Suprapubic skin (tissue), 4 donors: ENCODE measurements around the gene TDP2. TPM values are rescaled to one million over a fixed set of nuclear protein-coding genes. Genes with fewer than 3 reads are reported as not detected.

Experiments used
- DNase-seq, 2 donors: peaks; one replicate each; pipeline ENCODE4 v3.0.0-alpha.2; 2019; ENCODE audit warnings: low spot score in 2 of 2
- H3K27ac ChIP-seq: fragments of 200-600 bp; sonication (generic); one replicate; pipeline ENCODE4 v1.5.1; 2019
- H3K27me3 ChIP-seq: fragments of 200-600 bp; sonication (generic); one replicate; pipeline ENCODE4 v1.5.1; 2019
- H3K36me3 ChIP-seq: fragments of 200-600 bp; sonication (generic); one replicate; pipeline ENCODE4 v1.5.1; 2019
- H3K4me1 ChIP-seq: fragments of 200-600 bp; sonication (generic); one replicate; pipeline ENCODE4 v1.5.1; 2019
- H3K4me3 ChIP-seq: fragments of 200-600 bp; sonication (generic); one replicate; pipeline ENCODE4 v1.5.1; 2019; ENCODE audit warnings: mild to moderate bottlenecking
- H3K9me3 ChIP-seq: fragments of 200-600 bp; sonication (generic); one replicate; pipeline ENCODE4 v1.5.1; 2019
- CTCF ChIP-seq, 2 donors: fragments of 200-600 bp in 1 of 2; fragments of 450-650 bp in 1 of 2; sonication (generic) in 1 of 2; IDR thresholded peaks; one replicate each; pipeline ENCODE4 v1.5.1; 2016 to 2019; ENCODE audit warnings: antibody characterized with exemption in 2 of 2, mild to moderate bottlenecking in 1 of 2, moderate library complexity in 1 of 2
- EP300 ChIP-seq: sonication (generic); formaldehyde crosslinking; IDR thresholded peaks from one replicate; pipeline ENCODE4 v1.6.1; 2017; ENCODE audit warnings: antibody characterized with exemption
- POLR2A ChIP-seq, 2 donors: fragments of 450-650 bp; IDR thresholded peaks; one replicate each; pipeline ENCODE4 v1.6.1; 2017; ENCODE audit warnings: antibody characterized with exemption in 2 of 2, mild to moderate bottlenecking in 2 of 2, moderate library complexity in 2 of 2
- POLR2AphosphoS5 ChIP-seq, 3 donors: sonication (generic); formaldehyde crosslinking; IDR thresholded peaks; one replicate each; pipeline ENCODE4 v1.6.1; 2017; ENCODE audit warnings: antibody characterized with exemption in 3 of 3
- WGBS: methylation state at CpG from one replicate; pipeline ENCODE4 v1.1.5; 2018; 5-methylcytosine and 5-hydroxymethylcytosine counted together
- total RNA-seq, 4 donors: library from RNA; depleted of rRNA; stranded (reverse); fragments of >200 nt; gene quantifications; one replicate each; pipeline ENCODE4 v1.1.0, GENCODE V29; 2016

Gene TDP2
- total RNA-seq, 4 donors from 2014 or later: 15.3 to 26.2 (median 23.8) TPM

- no peaks in the 10 kb centered on the region for H3K36me3 ChIP-seq
- H3K4me3 ChIP-seq: no peak overlapping the region
- H3K4me1 ChIP-seq: no peaks in the 10 kb centered on the region
- no peak overlapping the region for H3K27ac ChIP-seq
- H3K27me3 ChIP-seq: no peaks in the 10 kb centered on the region
- 49% methylated on average over 4 of the region's 4 CpGs for WGBS
- no peak for TF ChIP-seq EP300
- no peak for TF ChIP-seq POLR2A (IDR thresholded peaks at IDR 0.05)
- TF ChIP-seq CTCF (IDR thresholded peaks at IDR 0.05): no peak
- no peak for TF ChIP-seq POLR2AphosphoS5 (IDR thresholded peaks at IDR 0.05)
- H3K9me3 ChIP-seq: no peaks in the 10 kb centered on the region
- DNase-seq: no peak
These were observed 65.8 kb downstream of the TDP2 start for GRCh38 chr6:24600903-24601302.

Other genes with a start within 250 kb of the TDP2 start
- 10 to 100 TPM; 28.9 to 55.3 (median 38.1) TPM for gene GPLD1, start 177.3 kb downstream of the TDP2 start, total RNA-seq
- gene ALDH5A1, start 171.9 kb downstream of the TDP2 start, total RNA-seq: 10 to 100 TPM; 11.2 to 16.0 (median 14.8) TPM
- 1 to 10 TPM in 2 of 4 donors, under 1 TPM in 2; 0.55 to 1.9 (median 0.92) TPM for gene KIAA0319, start 20.7 kb downstream of the TDP2 start, total RNA-seq
- gene ACOT13, start 178 bp upstream of the TDP2 start, total RNA-seq: 10 to 100 TPM in 2 of 4 donors, 1 to 10 TPM in 2; 4.8 to 14.7 (median 10.9) TPM
- gene C6orf62, start 52.3 kb upstream of the TDP2 start, total RNA-seq: 10 to 100 TPM; 36.5 to 69.2 (median 55.5) TPM
- 10 to 100 TPM; 49.6 to 89.6 (median 70.5) TPM for gene GMNN, start 108.0 kb upstream of the TDP2 start, total RNA-seq
- gene ARMH2, start 132.0 kb upstream of the TDP2 start, total RNA-seq: not detected